Heart left ventricle (tissue), 16 donors: ENCODE data around the gene FUT4. TPM values are rescaled to one million over a fixed set of nuclear protein-coding genes. Genes with fewer than 3 reads are reported as not detected.
A peak's percentile ranks its signal among the peaks of the same experiment; 100 is the strongest.
"Not testable (repeated sequence)": the region's sequence is repeated elsewhere in the genome, so short reads cannot be mapped to it uniquely, and the experiment has no call there.

Experiments used
- ATAC-seq, 4 donors: fragments of 200-7000 bp; cut with Tn5 transposase; one replicate each; pipeline ENCODE4 v1.9.1; 2020 to 2022; ENCODE audit warnings: moderate library complexity in 4 of 4, mild to moderate bottlenecking in 3 of 4, moderate number of reproducible peaks in 1 of 4
- DNase-seq, 5 donors: peaks; one replicate each; pipeline ENCODE4 v3.0.0-alpha.2; 2020
- H3K27ac ChIP-seq, 12 donors: fragments of 200-600 bp; sonication (generic) in 4 of 12; one replicate each; pipeline versions ENCODE4 v1.5.0 to v1.8.0; 2016 to 2022; ENCODE audit warnings: mild to moderate bottlenecking in 2 of 12
- H3K27me3 ChIP-seq, 9 donors: fragments of 200-600 bp; sonication (generic) in 2 of 9; one replicate each; pipeline versions ENCODE4 v1.5.1 to v1.8.0; 2016 to 2022; ENCODE audit warnings: mild to moderate bottlenecking in 3 of 9
- H3K36me3 ChIP-seq, 9 donors: fragments of 200-600 bp; sonication (generic) in 2 of 9; one replicate each; pipeline versions ENCODE4 v1.5.0 to v1.8.0; 2018 to 2022; ENCODE audit warnings: mild to moderate bottlenecking in 2 of 9
- H3K4me1 ChIP-seq, 12 donors: fragments of 200-600 bp; sonication (generic) in 4 of 12; one replicate each; pipeline versions ENCODE4 v1.5.0 to v1.8.0; 2016 to 2022; ENCODE audit warnings: mild to moderate bottlenecking in 3 of 12
- H3K4me3 ChIP-seq, 12 donors: fragments of 200-600 bp; sonication (generic) in 4 of 12; one replicate each; pipeline versions ENCODE4 v1.5.0 to v1.8.0; 2017 to 2022; ENCODE audit warnings: mild to moderate bottlenecking in 9 of 12, moderate library complexity in 4 of 12
- H3K9me3 ChIP-seq, 12 donors: fragments of 200-600 bp; sonication (generic) in 4 of 12; one replicate each; pipeline versions ENCODE4 v1.5.0 to v1.8.0; 2016 to 2022; ENCODE audit warnings: mild to moderate bottlenecking in 1 of 12
- CTCF ChIP-seq, 12 donors: fragments of 200-600 bp; sonication (generic) in 4 of 12; IDR thresholded peaks; one replicate each; pipeline versions ENCODE4 v1.5.0 to v1.8.0; 2018 to 2022; ENCODE audit warnings: antibody characterized with exemption in 12 of 12, mild to moderate bottlenecking in 5 of 12
- POLR2A ChIP-seq, 2 donors: fragments of 450-650 bp; IDR thresholded peaks; one replicate each; pipeline ENCODE4 v1.6.1; 2017; ENCODE audit warnings: antibody characterized with exemption in 2 of 2, mild to moderate bottlenecking in 2 of 2, moderate library complexity in 2 of 2
- WGBS, 4 donors: extraction: QIAGEN DNeasy Blood & Tissue Kit in 2 of 4; methylation state at CpG; one replicate each; pipeline versions ENCODE4 v1.1.5 to v1.1.7; 2013 to 2018; 5-methylcytosine and 5-hydroxymethylcytosine counted together
- intact Hi-C, 10 donors: fragments of 100-400 bp; cut with DNase I; formaldehyde crosslinking; loops; one replicate each; pipeline versions ENCODE4 v1.11.1 to v1.14.2; 2022
- polyA plus RNA-seq, 2 donors: library from polyadenylated mRNA; stranded (reverse); fragments of 200-250 nt; gene quantifications; one replicate each; pipeline ENCODE4 v1.2.3, GENCODE V29; 2013
- total RNA-seq, 9 donors: library from RNA; depleted of rRNA in 2 of 9; stranded (reverse); fragments of >200 nt in 2 of 9; fragmentation: NEBNext Ultra II Directional in 3 of 9; extraction: Animal tissue kit (Norgen Biotek cat#: 25700) in 3 of 9; gene quantifications; one replicate each; pipeline versions ENCODE4 v1.1.0 to v1.2.4, GENCODE V29; 2016 to 2023
- donor health status: ischemic (EF 13 %, LVEDD 7.1; RV severe dilation, severe dysfunction).
- donor health status: healthy with polysubstance abuse.
- donor health status: DM: no; HTN: yes; CAD: no.
- donor health status: DM: no; HTN: no; CAD: no.
- donor health status: ischemic (EF 25% LVEDD 6.9; RV normal size, moderate dysfunction).
- donor health status: ischemic (EF 25% LVEDD 5.7; RV mildly dilated, moderate dysfunction).
- donor health status: healthy.
- donor health status: DM: yes; HTN: yes; CAD: no.
- donor health status: ischemic (EF 35%, LVEDD 5.7; RV mildly dilated, moderate dysfunction).
- donor health status: nonischemic (EF 11% LVEDD 7.7; RV severe dilation, severe dysfunction).
- donor health status: DM: yes; HTN: yes; CAD: no.
- donor health status: PGD.
- donor health status: ischemic (EF 29% LVEDD 5.4; RV normal size, mild dysfunction).
- donor health status: nonischemic (EF 23%, LVEDD 6.1; RV moderate dilation, normal function).

FUT4 gene
- total and polyA plus RNA-seq, 11 donors, result 0.46 to 4.7 (median 1.2) TPM

- 73 to 80% (median 76%) methylated on average over 2 of the region's 2 CpGs for WGBS, 4 donors
- Histone ChIP-seq H3K36me3 (peaks cover 0 to 68% (median 55%) of the 10 kb centered on the region in 9 donors), H3K27me3 (no peaks in the 10 kb centered on the region), H3K4me1 (no peaks in the 10 kb centered on the region), H3K4me3 (no peak overlapping the region), H3K9me3 (no peaks in the 10 kb centered on the region), H3K27ac (no peak overlapping the region)
- DNase-seq, result no peak
- no peak for TF ChIP-seq POLR2A (IDR thresholded peaks at IDR 0.05)
- TF ChIP-seq CTCF (IDR thresholded peaks at IDR 0.05), result no peak
- no peak for ATAC-seq
- intact Hi-C loops, result loop anchor here in 6 of 10 donors (5.0 to 10.0 kb wide), 5 partner anchors 327 to 1267 kb away; no protein-coding TSS in a partner anchor
Observed at GRCh38 chr11:94501522-94501921, 42.2 kb upstream of the FUT4 start.

- WGBS, 4 donors, result 18 to 29% (median 24%) methylated on average over 3 of the region's 3 CpGs
- intact Hi-C loops, result loop anchor here in 8 of 10 donors (2.0 to 10.0 kb wide), 6 partner anchors 330 to 1270 kb away; no protein-coding TSS in a partner anchor
- DNase-seq (no peak), ATAC-seq (no peak)
- Histone ChIP-seq H3K4me1 (no peaks in the 10 kb centered on the region), H3K27me3 (no peaks in the 10 kb centered on the region), H3K36me3 (peaks cover 0 to 35% (median 22%) of the 10 kb centered on the region in 9 donors), H3K27ac (no peak overlapping the region), H3K9me3 (no peaks in the 10 kb centered on the region), H3K4me3 (no peak overlapping the region)
- no peak for TF ChIP-seq POLR2A (IDR thresholded peaks at IDR 0.05)
- TF ChIP-seq CTCF (IDR thresholded peaks at IDR 0.05), result peak; percentile 50 to 80 (median 72)
Observed at GRCh38 chr11:94504689-94505293, 38.9 kb upstream of the FUT4 start.

GRCh38 chr11:94506513-94506912 is 37.2 kb upstream of the FUT4 start:
- H3K27ac ChIP-seq, H3K9me3 ChIP-seq, DNase-seq, H3K4me1 ChIP-seq, H3K4me3 ChIP-seq, H3K27me3 ChIP-seq, ATAC-seq: not testable (repeated sequence)
- peaks cover 0 to 18% (median 6%) of the 10 kb centered on the region in 9 donors for H3K36me3 ChIP-seq
- WGBS, 4 donors, result 86 to 90% (median 86%) methylated on average over 5 of the region's 5 CpGs
- intact Hi-C loops, result loop anchor here in 4 of 10 donors (5.0 to 10.0 kb wide), 5 partner anchors 332 to 1272 kb away; no protein-coding TSS in a partner anchor

GRCh38 chr11:94507485-94507884 is 36.2 kb upstream of the FUT4 start:
- no peak overlapping the region for H3K27ac ChIP-seq
- ATAC-seq, result no peak
- intact Hi-C loops, result loop anchor here in 4 of 10 donors (5.0 to 10.0 kb wide), 5 partner anchors 333 to 1273 kb away; no protein-coding TSS in a partner anchor
- peaks cover 0 to 8% (median 4%) of the 10 kb centered on the region in 12 donors for H3K4me1 ChIP-seq
- peaks cover 0 to 8% (median 0%) of the 10 kb centered on the region in 9 donors for H3K36me3 ChIP-seq
- H3K27me3 ChIP-seq, result peaks cover 0 to 4% (median 0%) of the 10 kb centered on the region in 9 donors
- no peak for DNase-seq
- no peak for TF ChIP-seq CTCF (IDR thresholded peaks at IDR 0.05)
- no peak for TF ChIP-seq POLR2A (IDR thresholded peaks at IDR 0.05)
- 69 to 73% (median 71%) methylated on average over 4 of the region's 4 CpGs for WGBS, 4 donors
- no peaks in the 10 kb centered on the region for H3K9me3 ChIP-seq
- no peak overlapping the region for H3K4me3 ChIP-seq
